AG04450 (cell line): ENCODE data around the gene ALPI. TPM values are rescaled to one million over a fixed set of nuclear protein-coding genes. Genes with fewer than 3 reads are reported as not detected.

Experiments used
- CTCF ChIA-PET: fragments of 300-600, 350-600 bp; formaldehyde crosslinking; extraction: SDS; loops from one replicate; lab custom pipeline; 2022; ENCODE audit warnings: antibody characterized with exemption, inconsistent platforms; lab: Charles Lee
- POLR2A ChIA-PET: fragments of 350-600 bp; formaldehyde crosslinking; extraction: SDS; loops from one replicate; lab custom pipeline; 2021; ENCODE audit warnings: antibody characterized with exemption, inconsistent platforms; lab: Yijun Ruan, JAX
- DNase-seq: peaks from one replicate; pipeline ENCODE4 v3.0.0-alpha.2; 2011; ENCODE audit warnings: low read depth, low spot score
- H3K27ac ChIP-seq: one replicate; pipeline ENCODE4 v1.5.1; 2012; ENCODE audit warnings: low read depth, low read length, control low read depth
- H3K27me3 ChIP-seq: one replicate; pipeline ENCODE4 v1.6.0; 2012; ENCODE audit warnings: low read length; ENCODE audit not compliant: control insufficient read depth, insufficient read depth
- H3K4me3 ChIP-seq: 2 replicates; pipeline ENCODE4 v1.5.1; 2011; ENCODE audit warnings: mild to moderate bottlenecking, low read depth, low read length, control low read depth
- H3K9me3 ChIP-seq: 2 replicates; pipeline ENCODE4 v1.5.1; 2012; ENCODE audit warnings: low read length; ENCODE audit not compliant: control insufficient read depth, insufficient read depth
- polyA plus RNA-seq: library from polyadenylated mRNA; depleted of rRNA; stranded (reverse); fragments of >200 nt; gene quantifications from 2 replicates; pipeline ENCODE4 v1.2.3, GENCODE V29; 2011; rRNA removed
- TF ChIP-seq, protein P1 (sequence below): IDR thresholded peaks from 2 replicates; pipeline ENCODE4 v1.5.1; 2011; ENCODE audit warnings: low read depth, low read length, control low read depth, inconsistent platforms

ALPI gene
- polyA plus RNA-seq, 1 experiment = not detected

DNA sequence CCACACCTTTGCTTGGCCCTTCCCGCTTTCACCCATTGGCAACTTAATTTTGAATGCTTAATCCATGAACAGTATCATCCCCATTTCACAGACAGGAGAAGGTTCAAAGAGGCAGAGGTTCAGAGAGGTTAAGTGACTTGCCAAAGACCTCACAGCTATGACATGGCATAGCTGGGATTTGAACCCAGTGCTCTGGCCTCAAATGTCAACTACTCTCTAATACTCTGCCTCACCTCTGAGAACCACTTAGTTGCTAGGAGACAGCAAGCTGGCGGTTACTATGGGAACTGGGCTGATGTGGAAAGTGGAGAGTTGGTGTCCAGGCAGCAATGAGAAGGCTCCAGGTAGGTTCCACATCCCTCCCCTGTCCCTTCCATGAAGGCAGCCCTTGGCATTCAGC lies 48.5 kb downstream of the ALPI start:
- POLR2A ChIA-PET = no interaction called here
- Histone ChIP-seq H3K27me3 (peaks cover 52% of the 10 kb centered on the region), H3K9me3 (no peaks in the 10 kb centered on the region), H3K4me3 (no peak overlapping the region), H3K27ac (no peak overlapping the region)
- TF ChIP-seq, protein P1, sequence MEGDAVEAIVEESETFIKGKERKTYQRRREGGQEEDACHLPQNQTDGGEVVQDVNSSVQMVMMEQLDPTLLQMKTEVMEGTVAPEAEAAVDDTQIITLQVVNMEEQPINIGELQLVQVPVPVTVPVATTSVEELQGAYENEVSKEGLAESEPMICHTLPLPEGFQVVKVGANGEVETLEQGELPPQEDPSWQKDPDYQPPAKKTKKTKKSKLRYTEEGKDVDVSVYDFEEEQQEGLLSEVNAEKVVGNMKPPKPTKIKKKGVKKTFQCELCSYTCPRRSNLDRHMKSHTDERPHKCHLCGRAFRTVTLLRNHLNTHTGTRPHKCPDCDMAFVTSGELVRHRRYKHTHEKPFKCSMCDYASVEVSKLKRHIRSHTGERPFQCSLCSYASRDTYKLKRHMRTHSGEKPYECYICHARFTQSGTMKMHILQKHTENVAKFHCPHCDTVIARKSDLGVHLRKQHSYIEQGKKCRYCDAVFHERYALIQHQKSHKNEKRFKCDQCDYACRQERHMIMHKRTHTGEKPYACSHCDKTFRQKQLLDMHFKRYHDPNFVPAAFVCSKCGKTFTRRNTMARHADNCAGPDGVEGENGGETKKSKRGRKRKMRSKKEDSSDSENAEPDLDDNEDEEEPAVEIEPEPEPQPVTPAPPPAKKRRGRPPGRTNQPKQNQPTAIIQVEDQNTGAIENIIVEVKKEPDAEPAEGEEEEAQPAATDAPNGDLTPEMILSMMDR = no peak
- no peak for DNase-seq
- CTCF ChIA-PET = interaction anchor here (0.5 kb wide), 1 partner anchor 207 kb away, joined by 11 read pairs; no protein-coding TSS in a partner anchor

GRCh38 chr2:232505856-232506255 lies 49.9 kb downstream of the ALPI start:
- DNase-seq = no peak
- Histone ChIP-seq H3K9me3 (no peaks in the 10 kb centered on the region), H3K4me3 (no peak overlapping the region), H3K27ac (no peak overlapping the region), H3K27me3 (peaks cover 48% of the 10 kb centered on the region)
- CTCF ChIA-PET = no interaction called here
- POLR2A ChIA-PET = no interaction called here
- TF ChIP-seq, protein P1 = no peak

DNA sequence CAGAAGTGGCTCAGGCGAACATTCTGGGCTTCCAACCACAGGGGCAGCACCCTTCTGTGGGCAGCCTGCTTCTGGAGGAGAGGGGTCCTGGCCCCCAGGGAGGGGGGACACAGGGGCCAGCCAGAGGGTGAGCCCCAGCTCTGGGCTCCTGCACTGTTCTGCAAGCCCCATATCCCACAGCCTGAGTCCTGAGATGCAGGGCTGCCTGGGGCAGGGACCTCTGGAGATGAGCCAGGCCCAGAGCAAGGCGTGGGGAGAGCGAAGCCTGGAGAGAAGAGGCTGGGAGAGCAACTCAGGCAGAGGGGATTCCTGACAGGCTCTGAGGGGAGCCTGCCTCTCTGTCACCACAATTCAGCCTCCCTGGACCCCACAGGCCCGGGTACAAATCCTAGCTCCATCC lies 50.8 kb downstream of the ALPI start:
- no peak for DNase-seq
- H3K27me3 ChIP-seq = peaks cover 44% of the 10 kb centered on the region
- no peak overlapping the region for H3K4me3 ChIP-seq
- H3K9me3 ChIP-seq = no peaks in the 10 kb centered on the region
- ChIA-PET POLR2A (no interaction called here), CTCF (no interaction called here)
- TF ChIP-seq, protein P1 = no peak
- H3K27ac ChIP-seq = no peak overlapping the region

DNA sequence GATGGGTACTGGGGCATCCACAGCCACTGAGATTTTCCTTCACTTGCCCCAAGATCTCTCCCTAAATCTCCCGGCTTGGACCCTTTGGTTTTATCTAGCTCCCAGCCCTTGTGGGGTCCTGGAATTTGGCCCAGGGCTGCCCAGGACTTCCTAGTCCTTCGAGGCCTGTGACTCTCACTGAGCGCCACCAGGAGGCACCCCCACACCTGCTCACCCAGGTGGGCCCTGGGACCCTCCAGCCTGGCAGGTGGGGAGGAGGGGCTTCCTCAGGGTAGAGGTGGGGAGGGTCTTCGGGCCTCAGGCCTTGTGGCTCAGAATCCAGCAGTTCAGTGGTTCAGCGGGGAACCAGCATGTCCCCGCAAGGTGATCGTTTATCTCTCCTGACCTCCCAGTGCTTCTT lies 52.3 kb downstream of the ALPI start:
- Histone ChIP-seq H3K27me3 (peaks cover 45% of the 10 kb centered on the region), H3K9me3 (no peaks in the 10 kb centered on the region), H3K27ac (no peak overlapping the region), H3K4me3 (no peak overlapping the region)
- ChIA-PET POLR2A (no interaction called here), CTCF (no interaction called here)
- TF ChIP-seq, protein P1 = no peak
- no peak for DNase-seq

Other genes with a start within 250 kb of the ALPI start
- gene ALPP, start 77.4 kb upstream of the ALPI start, polyA plus RNA-seq = not detected in 2 replicates
- not detected in 2 replicates for gene ALPG, start 49.3 kb upstream of the ALPI start, polyA plus RNA-seq
- gene ECEL1, start 31.7 kb downstream of the ALPI start, polyA plus RNA-seq = not detected in 2 replicates
- gene PRSS56, start 64.2 kb downstream of the ALPI start, polyA plus RNA-seq = not detected in 2 replicates
- gene CHRND, start 70.0 kb downstream of the ALPI start, polyA plus RNA-seq = not detected in 2 replicates
- gene CHRNG, start 83.5 kb downstream of the ALPI start, polyA plus RNA-seq = not detected in 2 replicates
- 3.6 and 4.3 TPM in 2 replicates for gene TIGD1, start 94.4 kb downstream of the ALPI start, polyA plus RNA-seq
- 40.5 and 47.7 TPM in 2 replicates for gene EIF4E2, start 94.5 kb downstream of the ALPI start, polyA plus RNA-seq
- gene EFHD1, start 177.5 kb downstream of the ALPI start, polyA plus RNA-seq = 0.05 TPM in 1 of 2 replicates, not detected in the other
- gene GIGYF2, start 241.2 kb downstream of the ALPI start, polyA plus RNA-seq = 28.8 and 34.6 TPM in 2 replicates